Hematopoietic multipotent progenitor cell treated with erythropoietin and hydrocortisone succinate and interleukin-3 and kit ligand, for 4 days (in vitro differentiated cells): ENCODE measurements around the gene C12orf43.

Source experiments
- DNase-seq: peaks from one replicate; pipeline ENCODE4 v3.0.0-alpha.2; 2015

C12orf43 gene

DNA sequence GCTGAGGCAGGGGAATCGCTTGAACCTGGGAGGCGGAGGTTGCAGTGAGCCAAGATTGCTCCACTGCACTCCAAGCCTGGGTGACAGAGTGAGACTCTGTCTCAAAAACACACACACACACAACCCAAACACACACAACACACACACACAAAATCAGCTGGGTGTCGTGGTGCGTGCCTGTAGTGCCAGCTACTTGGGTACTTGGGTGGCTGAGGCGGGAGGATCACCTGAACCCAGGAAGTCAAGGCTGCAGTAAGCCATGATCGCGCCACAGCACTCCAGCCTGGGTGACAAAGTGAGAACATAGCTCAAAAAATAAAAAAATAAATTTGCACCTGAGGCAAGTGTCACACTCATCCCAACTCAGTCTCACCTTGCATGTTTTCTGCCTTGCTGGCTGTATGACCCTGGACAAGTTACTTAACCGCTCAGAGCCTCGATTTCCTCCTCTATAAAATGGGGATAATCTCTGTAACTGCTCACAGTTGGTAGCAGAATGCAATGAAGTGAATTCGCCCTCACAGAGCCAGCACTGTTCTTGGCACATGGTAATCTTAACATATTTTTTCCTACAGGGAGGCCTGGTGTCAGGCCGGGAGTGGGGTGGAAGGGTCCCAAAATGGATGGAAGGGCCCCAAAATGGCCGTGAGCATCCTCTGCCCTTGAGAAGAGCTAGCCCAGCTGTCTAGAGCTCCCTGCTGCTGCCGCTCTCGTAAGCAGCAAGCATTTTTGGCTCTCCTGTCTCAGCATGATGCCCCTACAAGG is 38.6 kb downstream of the C12orf43 start:
- no peak for DNase-seq

DNA sequence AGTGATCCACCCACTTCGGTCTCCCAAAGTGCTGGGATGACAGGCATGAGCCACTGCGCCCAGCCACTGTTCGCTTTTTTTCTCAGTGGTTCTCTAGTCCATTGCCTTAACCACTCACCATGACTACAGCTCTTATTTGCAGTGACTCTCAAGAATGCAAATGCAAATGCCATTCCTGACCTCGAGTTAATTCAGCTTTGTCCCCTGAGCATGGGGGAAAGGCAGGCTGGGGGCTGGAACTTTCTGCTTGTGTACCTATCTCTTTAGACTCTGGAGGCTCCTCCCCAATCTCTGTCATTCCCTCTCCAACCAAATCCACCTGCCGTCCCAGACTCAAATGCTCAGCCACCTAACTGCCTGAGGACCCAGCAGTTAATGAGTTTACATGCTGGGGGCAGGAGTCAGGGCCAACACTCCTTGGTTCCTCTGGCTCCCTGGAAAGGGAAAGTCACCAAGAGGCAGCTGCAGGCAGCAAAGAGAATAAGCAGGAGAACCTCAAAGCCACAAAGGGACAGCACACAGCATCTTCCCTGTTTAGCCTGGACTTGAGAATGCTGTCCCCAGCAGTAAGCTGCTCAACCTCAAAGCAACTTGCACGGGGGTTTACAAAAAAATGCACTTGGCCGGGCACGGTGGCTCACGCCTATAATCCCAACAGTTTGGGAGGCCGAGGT is 43.3 kb downstream of the C12orf43 start:
- no peak for DNase-seq

DNA sequence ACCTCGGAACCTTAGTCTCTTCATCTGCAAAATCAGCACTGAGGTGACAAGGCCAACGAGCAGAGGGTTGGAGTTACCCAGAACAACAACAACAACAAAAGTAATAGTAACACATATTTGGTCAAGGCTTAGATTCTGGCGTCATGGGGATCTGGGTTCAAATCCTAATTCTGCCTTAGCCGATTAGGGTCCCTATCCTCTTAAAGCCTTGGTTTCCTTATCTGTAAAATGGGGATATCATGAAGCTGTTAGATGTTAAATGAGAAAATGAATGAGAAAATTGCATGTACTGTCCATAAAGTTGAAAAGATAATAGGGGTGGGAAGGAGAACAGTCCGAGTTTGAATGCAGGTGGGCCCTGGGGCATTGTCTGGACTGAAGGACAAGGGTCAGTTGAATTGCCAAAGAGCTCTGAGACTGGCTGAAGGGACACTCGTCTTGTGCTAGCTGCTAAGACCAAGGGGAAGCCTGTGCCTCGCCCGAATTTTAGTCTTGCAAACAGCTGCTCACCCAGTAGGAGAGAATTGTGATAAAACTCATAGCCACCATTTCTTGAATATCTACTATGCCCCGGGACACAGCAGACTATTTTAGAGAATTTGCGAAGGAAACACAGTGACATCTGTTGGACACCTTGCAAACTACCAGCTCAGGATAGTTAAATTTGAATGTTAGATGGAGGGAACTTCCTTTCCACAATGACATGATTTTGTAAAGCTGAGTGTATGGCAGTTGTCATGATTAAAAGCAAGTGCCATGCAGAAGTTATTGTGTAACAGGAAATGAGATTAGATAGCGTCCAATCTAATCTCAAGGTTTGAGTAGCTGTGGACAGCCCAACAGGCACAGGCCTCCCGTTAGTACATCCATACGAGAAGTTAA is 44.7 kb downstream of the C12orf43 start:
- DNase-seq, result peak; percentile 93

DNA sequence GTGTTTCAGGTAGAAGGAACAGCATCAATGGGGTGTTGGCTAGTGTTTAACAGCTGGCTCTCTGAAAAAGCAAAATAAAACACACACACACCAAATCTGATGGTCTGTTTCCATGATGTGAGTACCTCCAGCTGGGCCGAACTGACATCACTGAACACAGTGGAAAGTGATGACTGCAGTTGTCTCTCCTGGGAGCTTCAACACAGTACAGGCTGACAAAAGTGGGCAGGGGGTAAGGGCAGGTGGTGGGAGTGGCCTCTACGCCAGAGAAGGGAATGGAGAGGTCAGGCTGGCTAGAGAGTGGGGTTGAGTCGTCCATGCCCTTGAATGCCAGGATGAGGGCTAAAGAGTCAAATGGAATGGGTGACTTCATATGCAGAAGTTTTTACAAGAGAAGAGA is 46.0 kb downstream of the C12orf43 start:
- no peak for DNase-seq

DNA sequence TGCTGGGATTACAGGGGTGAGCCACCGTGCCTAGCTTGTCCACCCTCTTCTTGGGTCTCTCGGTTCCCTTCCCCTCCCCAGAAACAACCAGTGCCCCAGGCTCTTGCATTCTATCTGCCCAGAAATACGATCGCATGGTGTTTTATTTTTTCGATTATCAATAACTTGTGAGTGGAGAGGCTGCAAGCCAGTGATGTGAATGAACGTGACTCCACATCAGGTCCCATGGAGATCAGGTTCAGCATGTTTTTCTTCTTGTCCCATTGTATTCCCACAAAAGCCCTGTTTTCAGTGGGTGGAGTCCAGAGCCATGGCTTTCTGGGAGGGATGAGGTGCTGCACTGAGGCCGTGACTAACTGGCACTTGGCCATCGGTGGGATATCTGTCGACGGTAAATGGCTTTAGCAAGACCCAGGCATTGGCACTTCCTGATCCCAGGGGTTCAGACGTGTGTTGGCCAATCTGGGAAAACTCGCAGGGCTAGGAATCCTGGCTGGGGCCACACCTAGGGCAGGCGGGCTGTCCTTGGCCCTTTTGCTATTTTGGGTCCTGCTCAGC is 50.7 kb downstream of the C12orf43 start:
- no peak for DNase-seq

DNA sequence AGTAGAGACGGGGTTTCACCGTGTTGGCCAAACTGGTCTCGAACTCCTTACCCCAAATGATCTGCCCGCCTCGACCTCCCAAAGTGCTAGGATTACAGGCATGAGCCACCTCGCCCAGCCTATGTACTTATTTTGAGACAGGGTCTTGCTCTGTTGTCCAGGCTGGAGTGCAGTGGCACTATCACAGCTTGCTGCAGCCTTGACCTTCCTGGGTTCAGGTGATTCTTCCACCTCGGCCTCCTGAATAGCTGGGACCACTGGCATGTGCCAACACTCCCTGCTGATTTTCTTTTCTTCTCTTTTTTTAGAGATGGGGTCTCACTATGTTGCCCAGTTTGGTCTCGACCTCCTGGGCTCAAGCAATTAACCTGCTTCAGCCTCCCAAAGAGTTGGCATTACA is 52.0 kb downstream of the C12orf43 start:
- no peak for DNase-seq

DNA sequence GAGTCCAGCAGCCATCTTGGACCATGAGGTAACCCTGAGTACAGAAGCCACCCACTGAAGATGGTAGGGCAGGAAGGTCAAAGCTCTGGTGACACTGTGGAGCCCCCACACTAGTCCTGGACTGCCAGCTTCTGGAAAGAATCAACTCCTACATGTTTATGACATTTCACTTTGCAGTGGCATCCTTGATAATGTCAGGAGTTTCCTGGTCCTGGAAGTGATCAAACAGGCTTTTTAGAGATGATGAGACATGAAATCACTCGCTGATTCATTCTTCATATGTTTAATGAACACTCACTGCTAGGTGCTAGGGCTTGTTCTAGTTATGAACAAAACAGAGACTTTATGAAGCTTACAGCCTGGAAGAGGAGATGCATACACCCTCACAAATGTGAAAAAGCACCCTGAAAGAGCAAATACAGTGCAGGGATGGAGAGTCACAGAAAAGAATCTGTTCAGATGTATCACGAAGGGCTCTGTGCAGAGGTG is 53.7 kb downstream of the C12orf43 start:
- no peak for DNase-seq

DNA sequence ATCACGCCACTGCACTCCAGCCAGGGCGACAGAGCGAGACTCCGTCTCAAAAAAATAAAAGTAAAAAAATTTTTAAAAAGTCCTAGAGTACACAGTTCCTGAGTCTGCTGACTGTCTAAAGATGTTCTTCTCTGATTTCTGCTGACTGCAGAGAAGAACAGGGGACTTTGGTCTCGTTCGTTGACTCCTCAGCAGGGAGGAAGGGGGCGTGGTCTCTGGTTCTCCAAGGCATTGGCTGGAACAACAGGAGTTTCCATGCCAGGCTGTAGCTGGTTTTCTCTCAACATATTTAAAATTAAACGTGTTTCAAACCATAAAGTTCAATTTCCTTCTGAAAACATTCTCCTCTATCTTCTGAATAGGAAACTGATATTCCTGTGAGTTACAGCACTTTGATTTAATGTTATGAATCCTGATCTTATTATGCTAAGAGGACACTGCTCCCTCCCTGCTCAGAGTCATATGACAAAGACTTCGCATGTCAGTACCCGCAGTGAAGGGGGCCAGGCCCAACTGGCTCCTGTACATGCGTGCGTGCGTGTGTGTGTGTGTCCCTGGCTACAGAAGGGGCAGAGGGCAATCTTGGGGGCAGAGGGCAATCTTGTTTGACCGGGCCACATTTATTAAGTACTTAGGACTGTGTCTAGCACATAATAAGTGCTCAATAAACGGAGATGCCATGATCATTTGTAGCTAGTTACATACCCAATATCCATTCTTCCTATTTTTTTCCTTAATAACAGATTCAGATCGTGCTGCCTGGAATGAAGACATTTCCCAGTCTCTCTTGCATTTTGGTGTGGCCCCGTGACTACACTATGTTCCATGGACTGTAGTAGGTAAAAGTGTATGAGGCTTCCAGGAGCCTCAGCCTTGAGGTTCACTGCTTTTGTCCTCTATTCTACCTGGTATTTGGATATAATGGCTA is 54.4 kb downstream of the C12orf43 start:
- DNase-seq, result peak; percentile 35

DNA sequence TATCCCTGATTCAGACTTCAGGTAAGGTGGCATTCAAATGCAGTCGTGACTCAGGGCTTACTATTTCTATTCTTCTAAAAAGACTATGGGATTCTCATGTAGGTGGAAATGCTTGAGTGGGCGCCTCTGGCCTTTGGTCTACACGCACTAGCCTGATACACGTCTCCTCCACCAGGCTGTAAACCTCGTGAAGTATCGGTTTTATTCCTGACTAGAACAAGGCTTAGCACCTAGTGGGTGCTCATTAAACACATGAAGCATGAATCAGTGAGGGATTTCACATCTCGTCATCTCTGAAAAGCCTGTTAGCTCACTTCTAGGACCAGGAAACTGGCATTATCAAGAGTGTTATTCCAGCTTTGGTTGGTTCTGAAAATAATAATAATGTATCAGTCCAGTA is 55.6 kb downstream of the C12orf43 start:
- no peak for DNase-seq

DNA sequence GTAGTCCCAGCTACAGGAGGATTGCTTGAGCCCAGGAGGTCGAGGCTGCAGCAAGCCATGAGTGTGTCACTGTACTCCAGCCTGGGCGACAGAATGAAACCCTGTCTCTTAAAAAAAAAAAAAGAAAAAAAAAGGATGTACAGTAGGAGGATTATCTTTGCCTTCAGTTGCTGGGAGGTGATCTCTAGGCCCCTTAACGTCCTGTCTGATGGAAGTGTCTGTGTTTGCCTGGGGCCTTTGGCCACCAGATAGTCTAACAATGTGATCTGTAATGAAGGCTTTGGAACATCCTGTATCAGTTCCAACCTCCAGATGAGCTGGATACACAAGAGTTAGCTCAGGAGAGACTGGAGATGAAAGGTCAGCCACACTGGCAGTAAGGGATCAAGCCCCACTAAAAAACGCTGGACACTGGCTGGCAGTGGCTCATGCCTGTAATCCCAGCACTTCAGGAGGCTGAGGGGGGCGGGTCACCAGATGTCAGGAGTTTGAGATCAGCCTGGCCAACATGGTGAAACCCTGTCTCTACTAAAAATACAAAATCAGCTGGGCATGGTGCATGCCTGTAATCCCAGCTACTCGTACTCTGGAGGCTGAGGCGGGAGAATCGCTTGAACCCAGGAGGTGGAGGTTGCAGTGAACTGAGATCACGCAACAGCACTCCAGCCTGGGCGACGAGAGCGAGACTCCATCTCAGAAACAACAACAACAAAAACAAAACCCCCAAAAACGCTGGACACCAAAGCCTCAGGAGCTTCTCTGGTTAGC is 57.0 kb downstream of the C12orf43 start:
- peak; percentile 62 for DNase-seq

DNA sequence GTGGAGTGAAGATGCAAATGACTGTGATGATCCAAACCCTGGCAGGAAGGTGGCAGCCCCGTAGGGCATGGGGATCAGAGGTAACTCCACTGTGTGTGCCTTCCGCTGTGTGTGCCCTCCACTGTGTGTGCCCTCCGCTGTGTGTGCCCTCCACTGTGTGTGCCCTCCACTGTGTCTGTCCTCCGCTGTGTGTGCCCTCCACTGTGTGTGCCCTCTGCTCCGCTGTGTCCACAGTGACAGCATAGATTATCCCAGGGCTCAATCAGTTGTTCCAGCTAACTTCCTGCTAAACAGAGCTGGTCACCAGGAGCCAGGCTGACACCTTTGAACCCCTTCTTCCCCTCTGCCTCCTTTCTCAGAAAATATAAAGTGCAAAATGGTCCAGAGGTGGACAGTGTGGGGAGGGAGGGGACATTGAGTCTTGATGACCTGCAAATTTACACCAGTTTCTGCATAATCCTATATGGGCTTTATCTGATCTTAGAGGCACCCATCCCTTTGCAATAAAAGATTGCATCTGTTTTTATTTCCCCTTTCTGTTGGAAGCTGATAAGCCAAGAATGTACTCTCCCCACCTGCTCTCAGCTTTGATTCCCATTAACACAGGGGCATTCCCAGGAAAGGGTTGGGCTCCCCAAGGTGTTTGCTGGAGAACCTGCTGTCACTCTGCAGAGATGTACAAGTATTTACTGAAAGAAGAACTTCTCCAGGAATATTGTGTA is 59.5 kb downstream of the C12orf43 start:
- peak; percentile 48 for DNase-seq

DNA sequence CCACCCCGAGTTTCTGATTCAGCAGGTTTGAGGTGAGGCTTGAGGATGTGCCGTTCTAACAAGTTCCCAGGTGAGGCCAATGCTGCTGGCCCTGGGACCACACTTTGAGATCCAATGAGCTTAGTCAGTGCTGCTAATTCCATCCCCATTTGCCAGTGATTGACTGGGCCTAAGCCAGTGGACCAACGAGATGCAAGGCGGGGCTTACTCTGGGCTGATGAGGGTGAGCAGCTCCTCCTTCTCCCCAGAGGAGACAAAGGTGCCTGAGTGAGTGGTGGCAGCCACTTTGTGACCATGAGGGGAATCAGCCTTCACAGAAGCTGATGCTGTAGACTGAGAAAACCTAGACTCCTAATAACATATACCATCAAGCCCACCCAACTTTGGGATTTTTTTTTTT is 61.1 kb downstream of the C12orf43 start:
- DNase-seq, result no peak

DNA sequence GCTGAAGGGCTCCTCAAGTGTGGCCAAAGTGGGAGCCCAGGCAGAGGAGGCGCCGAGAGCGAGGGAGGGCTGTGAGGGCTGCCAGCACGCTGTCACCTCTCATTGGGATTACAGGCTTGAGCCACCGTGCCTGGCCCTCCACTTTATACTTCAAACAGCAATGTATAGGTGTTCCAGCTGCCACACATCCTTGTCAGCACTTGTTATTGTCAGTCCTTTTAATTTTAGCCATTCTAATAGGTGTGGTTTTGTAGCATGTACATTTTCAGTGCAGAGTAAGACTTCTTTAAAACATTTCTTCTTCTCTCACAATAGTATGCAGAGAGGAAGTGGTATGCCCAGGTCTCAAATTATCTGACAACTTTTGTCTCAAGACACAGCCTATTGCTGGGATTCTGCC is 65.5 kb downstream of the C12orf43 start:
- no peak for DNase-seq
